ENCODE results near the gene TMEM200C.

GRCh38 chr18:5930789-5931188 lies 35.5 kb upstream of the TMEM200C start:
- TF ChIP-seq REST (IDR thresholded peaks at IDR 0.05; ENCODE audit: insufficient read depth in 1 of 2, low read depth in 2 of 2, low read length in 2 of 2), result no peak
- no peak for TF ChIP-seq POLR2AphosphoS5 (IDR thresholded peaks at IDR 0.05; ENCODE audit: low read depth, low read length)

Measured in PFSK-1 (cell line).